Fibroblast of skin of abdomen (primary cell): ENCODE results near the gene OST4.
A peak's percentile ranks its signal among the peaks of the same experiment; 100 is the strongest.

ENCODE experiments used
- DNase-seq: peaks from one replicate; pipeline ENCODE4 v3.0.0-alpha.2; 2013

OST4 gene

GRCh38 chr2:27051902-27052645 is 19.4 kb downstream of the OST4 start:
- DNase-seq, result no peak

DNA sequence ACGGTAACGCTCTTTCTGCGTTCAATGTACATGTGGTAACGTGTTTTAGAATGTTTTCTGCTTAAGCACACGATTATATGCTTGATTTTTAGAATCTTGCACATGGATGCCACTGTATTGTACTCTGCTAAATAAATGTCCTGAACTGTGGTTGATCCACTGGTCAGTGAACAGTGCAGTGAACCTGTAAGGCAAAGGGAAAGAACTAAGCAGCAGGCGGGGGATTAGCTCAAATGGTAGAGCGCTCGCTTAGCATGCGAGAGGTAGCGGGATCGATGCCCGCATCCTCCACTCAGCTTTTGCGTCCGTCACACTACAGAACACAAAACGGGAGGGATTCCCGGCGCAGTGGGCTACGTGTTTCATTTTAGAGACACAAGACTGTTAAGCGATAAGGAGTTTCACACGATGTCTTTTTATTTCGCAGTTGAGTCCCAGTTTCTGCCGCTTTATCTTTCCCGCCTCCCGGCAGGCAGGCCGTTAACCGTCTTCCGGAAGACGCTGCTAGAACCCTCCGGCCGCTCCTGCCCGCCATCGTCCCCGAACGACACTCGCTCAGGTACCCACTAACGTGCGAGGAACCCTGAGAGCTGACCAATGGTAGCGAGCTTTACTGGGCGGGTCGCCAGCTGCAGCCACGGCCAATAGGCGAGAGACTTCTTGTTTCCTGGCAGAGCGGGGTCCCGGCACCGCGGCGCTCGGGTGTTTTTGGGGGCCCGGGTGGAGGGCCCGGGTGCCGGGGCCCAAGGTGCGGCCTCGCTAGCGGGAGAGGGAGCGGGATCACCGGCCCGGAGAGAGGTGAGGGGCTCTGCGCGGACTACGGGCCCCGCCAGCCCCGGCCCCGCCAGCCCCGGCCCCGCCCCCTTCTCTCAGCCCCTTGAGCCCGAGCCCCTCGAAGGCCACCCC is 20.2 kb downstream of the OST4 start, which contains the start of gene AGBL5:
Gene AGBL5, plus strand, starts transcription at position 673 of the 906 bp plus-strand sequence. CDS start 1,291 bp downstream, outside the sequence.
- DNase-seq, result peak; percentile 92

DNA sequence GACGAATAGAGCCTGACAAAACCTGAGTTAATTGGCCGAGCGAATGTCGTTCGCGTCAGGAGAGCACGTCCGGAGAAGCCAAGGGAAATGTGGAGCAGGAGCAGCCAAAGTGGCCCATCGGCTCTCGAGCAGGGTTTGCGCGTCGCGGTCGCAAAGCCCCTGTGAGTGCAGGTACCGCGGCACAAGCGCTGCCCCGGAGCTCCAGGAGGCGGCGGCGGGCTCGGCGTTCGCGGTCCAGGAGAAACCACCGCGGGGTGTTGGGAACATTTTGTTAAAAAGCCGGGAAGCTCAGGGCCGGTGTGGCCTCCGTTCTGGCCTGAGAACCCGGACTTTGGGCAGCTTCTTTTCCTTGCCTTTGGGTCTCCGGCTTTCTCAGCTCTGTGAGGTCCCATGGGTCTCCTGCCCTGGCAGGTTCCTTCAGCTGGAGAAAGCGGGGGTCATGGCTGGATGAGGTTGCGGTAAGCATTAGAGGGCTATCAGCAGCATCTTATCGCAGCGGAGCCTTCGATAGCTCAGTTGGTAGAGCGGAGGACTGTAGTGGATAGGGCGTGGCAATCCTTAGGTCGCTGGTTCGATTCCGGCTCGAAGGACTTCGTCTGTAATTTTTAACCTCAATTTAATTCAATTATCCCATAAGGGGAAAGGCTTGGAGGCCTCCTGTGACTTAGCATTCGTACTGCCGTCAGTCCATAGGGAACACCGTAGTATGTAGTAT is 21.0 kb downstream of the OST4 start:
- DNase-seq, result peak; percentile 97

DNA sequence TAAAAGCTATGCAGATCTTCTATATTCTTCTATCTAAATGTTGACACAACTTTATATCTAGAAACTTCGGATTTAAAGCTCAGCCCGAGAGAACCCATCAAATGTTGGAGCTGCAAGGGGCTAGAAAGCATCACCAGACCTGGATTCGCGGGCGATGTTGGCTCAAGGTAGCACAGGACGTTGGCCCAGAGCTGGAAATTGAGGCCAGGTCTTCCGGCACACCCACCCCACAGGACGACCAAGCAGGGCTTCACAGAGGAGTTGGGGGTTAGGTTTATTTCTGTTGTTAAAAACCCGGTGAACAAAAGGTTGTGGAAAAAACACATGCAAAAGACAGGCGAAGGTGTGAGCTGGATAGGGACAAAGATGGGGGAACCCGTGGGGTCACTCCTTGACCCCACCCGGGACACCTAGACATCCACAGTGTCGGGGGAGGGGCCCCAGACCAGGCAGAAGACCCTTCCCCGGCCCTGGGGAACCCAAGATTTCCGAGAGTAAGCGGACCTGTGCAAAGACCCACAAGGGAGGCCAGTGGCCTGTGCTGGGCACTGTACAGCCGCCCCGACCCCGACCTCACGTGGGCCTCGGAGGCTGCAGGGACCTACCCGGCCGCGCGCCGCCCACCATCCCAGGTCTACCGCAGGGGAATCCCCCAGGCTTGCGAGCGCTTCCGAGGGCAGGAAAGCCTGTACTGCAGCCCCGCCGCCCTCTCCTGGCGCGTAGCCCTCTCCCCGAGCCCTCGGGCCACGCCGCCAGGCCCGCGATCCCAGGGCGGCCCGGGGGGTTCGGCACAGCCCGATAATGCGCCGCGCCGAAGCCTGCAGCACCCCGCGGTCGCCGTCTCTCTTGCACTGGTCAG is 21.8 kb downstream of the OST4 start:
- DNase-seq, result no peak

DNA sequence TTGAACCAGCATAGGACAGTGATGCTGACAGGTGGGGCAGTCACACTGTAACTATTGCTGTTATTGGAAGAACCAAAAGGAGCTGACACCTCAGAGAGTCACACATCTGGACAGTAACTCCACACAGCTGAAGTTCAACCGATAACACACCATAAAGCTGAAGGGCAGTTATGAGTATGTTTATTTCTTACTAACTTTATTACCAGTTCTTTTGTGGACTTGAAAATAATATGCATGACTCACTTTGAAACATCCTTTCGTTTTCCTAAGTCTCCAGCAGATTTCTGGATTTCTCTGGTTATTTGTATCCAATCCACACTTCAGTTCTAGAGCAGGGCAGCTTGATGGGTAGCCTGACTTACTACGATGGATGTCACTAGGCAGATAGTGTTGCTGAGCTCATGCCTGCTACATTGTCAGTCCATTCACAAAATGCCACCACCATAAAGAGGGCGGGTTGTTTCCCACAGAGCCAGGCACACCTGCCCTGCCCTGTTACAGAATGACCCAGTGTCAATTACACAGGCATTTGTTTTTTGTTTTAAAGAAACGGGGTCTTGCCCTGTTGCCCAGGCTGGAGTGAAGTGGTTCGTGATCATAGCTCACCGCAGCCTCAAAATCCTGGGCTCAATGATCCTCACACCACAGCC is 28.3 kb downstream of the OST4 start:
- DNase-seq, result no peak

DNA sequence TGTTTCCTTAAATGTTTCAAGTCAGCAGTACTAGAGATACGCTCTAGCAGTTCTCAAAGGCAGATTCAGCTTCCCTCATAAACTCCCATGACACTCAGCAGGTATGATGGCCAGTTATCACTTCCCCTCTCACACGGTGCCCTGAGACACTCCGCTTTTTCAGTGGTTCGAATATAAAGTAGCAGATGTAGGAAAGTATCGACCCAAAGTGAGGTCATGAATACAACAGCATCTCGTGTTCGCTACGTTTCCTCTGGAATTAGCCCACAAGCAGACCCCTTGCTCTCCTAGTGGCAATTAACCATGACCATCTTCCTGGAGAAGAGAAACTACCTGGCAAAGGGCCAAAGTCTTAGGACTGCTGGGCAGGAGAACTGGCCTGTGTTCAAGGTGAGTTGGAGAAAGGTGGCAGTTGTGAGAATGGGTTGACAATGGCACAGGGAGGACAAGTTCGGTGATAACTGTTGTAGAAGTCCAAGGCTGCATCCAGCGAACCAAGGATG is 29.2 kb downstream of the OST4 start:
- no peak for DNase-seq

- peak; percentile 44 for DNase-seq
Observed at GRCh38 chr2:27041752-27042151, 29.7 kb downstream of the OST4 start.

- DNase-seq, result no peak
Observed at GRCh38 chr2:27040282-27040681, 31.2 kb downstream of the OST4 start.

GRCh38 chr2:27039871-27040270 is 31.6 kb downstream of the OST4 start:
- no peak for DNase-seq

- DNase-seq, result no peak
Observed at GRCh38 chr2:27039426-27039825, 32.0 kb downstream of the OST4 start.

- DNase-seq, result no peak
Observed at GRCh38 chr2:27038631-27039339, 32.7 kb downstream of the OST4 start.

- DNase-seq, result no peak
Observed at GRCh38 chr2:27038012-27038411, 33.4 kb downstream of the OST4 start.

DNA sequence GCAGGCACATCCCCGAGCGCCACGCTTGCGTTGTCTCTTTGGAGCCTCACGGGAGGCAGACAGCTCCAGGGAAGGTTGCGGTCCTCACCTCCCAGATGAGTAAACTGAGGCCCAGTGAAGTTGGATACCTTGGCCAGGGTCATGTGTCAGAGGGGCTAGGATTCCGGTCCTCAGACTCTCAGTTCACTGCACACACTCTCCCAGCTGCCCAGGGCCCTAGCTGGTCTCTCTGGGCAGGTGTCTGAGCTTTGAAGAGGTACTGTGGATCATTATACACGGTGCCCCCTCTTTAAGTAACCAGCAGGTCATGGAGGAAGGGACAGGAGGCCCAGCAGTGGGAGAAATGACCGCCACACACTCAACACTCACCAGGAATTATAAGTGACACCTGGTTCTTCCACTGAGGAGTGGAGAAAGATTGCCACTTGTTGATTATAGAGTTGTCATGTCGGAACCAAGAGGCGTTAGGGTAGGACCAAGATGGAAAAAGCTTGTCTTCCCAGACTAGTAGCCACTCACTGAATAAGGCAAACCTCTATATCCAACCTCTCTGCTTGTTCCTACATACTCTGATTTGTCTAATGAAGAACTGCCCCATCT is 38.1 kb downstream of the OST4 start:
- DNase-seq, result no peak

DNA sequence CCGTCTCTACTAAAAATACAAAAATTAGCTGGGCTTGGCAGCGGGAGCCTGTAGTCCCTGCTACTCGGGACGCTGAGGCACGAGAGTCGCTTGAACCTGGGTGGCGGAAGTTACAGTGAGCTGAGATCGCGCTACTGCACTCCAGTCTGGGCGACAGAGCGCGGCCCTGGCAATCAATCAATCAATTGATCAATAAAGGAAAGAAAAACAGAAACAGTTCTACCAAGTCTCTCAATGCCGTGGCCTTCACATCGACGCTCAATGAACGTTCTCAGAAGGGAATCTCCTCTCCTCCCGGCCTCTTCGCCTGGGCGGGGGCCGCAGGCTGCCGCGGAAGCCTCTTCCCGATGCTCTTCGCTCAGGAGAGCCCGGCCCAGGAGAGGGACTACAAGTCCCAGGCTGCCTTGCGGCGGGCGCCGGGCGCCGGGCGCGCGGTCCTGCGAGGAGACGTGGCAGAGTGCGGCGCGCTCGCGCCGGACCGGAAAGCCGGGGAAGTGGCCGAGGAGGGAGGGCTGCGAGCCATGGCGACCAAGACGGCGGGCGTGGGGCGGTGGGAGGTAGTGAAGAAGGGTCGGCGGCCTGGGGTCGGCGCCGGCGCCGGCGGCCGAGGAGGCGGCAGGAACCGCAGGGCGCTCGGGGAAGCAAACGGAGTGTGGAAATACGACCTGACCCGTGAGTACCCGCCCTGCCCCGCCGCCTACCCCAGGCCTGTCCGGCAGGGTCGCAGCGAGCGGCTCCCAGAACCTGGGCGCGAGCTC is 38.8 kb downstream of the OST4 start, which contains the start of gene TMEM214:
Gene TMEM214, plus strand, starts transcription at position 471 of the 758 bp plus-strand sequence. Its CDS starts 51 bp downstream, at position 522.
- DNase-seq, result peak; percentile 90

GRCh38 chr2:27029051-27029450 is 42.4 kb downstream of the OST4 start:
- no peak for DNase-seq

GRCh38 chr2:27027211-27027651 is 44.2 kb downstream of the OST4 start:
- no peak for DNase-seq

GRCh38 chr2:27025861-27026851 is 45.3 kb downstream of the OST4 start:
- no peak for DNase-seq
